Measurements from ENCODE around the gene EIF2D.

The EIF2D gene

GRCh38 chr1:206572835-206573234 lies 39.4 kb downstream of the EIF2D start:
- Histone ChIP-seq H3K27ac (replicated peaks) (no peak overlapping the region), H3K27me3 (ENCODE audit: insufficient read depth, poor library complexity, severe bottlenecking) (no peaks in the 10 kb centered on the region)

GRCh38 chr1:206570529-206570928 lies 41.7 kb downstream of the EIF2D start:
- Histone ChIP-seq H3K27me3 (ENCODE audit: insufficient read depth, poor library complexity, severe bottlenecking) (no peaks in the 10 kb centered on the region), H3K27ac (replicated peaks) (no peak overlapping the region), H3K4me3 (replicated peaks; ENCODE audit: insufficient read depth, low read length) (no peak overlapping the region)
- DNase-seq (ENCODE audit: low read depth in 1 of 2, low spot score in 1 of 2) = no peak
- TF ChIP-seq GABPA (IDR thresholded peaks at IDR 0.05; ENCODE audit: low read depth) (no peak), CTCF (IDR thresholded peaks at IDR 0.05; ENCODE audit: insufficient read depth, low read length) (no peak), REST (IDR thresholded peaks at IDR 0.05; ENCODE audit: insufficient replicate concordance, low read depth) (no peak), POLR2AphosphoS5 (IDR thresholded peaks at IDR 0.05; ENCODE audit: low read depth) (no peak), SPI1 (IDR thresholded peaks at IDR 0.05; ENCODE audit: borderline replicate concordance, low read depth) (no peak)

More at GRCh38 chr1:206572835-206573234, 39.4 kb downstream of the EIF2D start:
- no peak for DNase-seq (ENCODE audit: low read depth in 1 of 2, low spot score in 1 of 2)
- no peak overlapping the region for H3K4me3 ChIP-seq (replicated peaks; ENCODE audit: insufficient read depth, low read length)
- no peak for TF ChIP-seq GABPA (IDR thresholded peaks at IDR 0.05; ENCODE audit: low read depth)
- no peak for TF ChIP-seq POLR2AphosphoS5 (IDR thresholded peaks at IDR 0.05; ENCODE audit: low read depth)
- TF ChIP-seq CTCF (IDR thresholded peaks at IDR 0.05; ENCODE audit: insufficient read depth, low read length) = no peak
- TF ChIP-seq SPI1 (IDR thresholded peaks at IDR 0.05; ENCODE audit: borderline replicate concordance, low read depth) = no peak

GRCh38 chr1:206569556-206569955 lies 42.7 kb downstream of the EIF2D start:
- Histone ChIP-seq H3K4me3 (replicated peaks; ENCODE audit: insufficient read depth, low read length) (no peak overlapping the region), H3K27me3 (ENCODE audit: insufficient read depth, poor library complexity, severe bottlenecking) (no peaks in the 10 kb centered on the region), H3K27ac (replicated peaks) (no peak overlapping the region)
- no peak for DNase-seq (ENCODE audit: low read depth in 1 of 2, low spot score in 1 of 2)
- TF ChIP-seq SPI1 (IDR thresholded peaks at IDR 0.05; ENCODE audit: borderline replicate concordance, low read depth) = no peak
- TF ChIP-seq POLR2AphosphoS5 (IDR thresholded peaks at IDR 0.05; ENCODE audit: low read depth) = no peak
- TF ChIP-seq CTCF (IDR thresholded peaks at IDR 0.05; ENCODE audit: insufficient read depth, low read length) = no peak
- no peak for TF ChIP-seq GABPA (IDR thresholded peaks at IDR 0.05; ENCODE audit: low read depth)
- TF ChIP-seq REST (IDR thresholded peaks at IDR 0.05; ENCODE audit: insufficient replicate concordance, low read depth) = no peak

GRCh38 chr1:206568779-206569352 lies 43.4 kb downstream of the EIF2D start:
- H3K27ac ChIP-seq (replicated peaks) = no peak overlapping the region
- H3K27me3 ChIP-seq (ENCODE audit: insufficient read depth, poor library complexity, severe bottlenecking) = no peaks in the 10 kb centered on the region
- TF ChIP-seq POLR2AphosphoS5 (IDR thresholded peaks at IDR 0.05; ENCODE audit: low read depth) = no peak
- TF ChIP-seq GABPA (IDR thresholded peaks at IDR 0.05; ENCODE audit: low read depth) = no peak
- no peak for TF ChIP-seq CTCF (IDR thresholded peaks at IDR 0.05; ENCODE audit: insufficient read depth, low read length)
- TF ChIP-seq REST (IDR thresholded peaks at IDR 0.05; ENCODE audit: insufficient replicate concordance, low read depth) = no peak
- no peak for TF ChIP-seq SPI1 (IDR thresholded peaks at IDR 0.05; ENCODE audit: borderline replicate concordance, low read depth)
- no peak for DNase-seq (ENCODE audit: low read depth in 1 of 2, low spot score in 1 of 2)
- no peak overlapping the region for H3K4me3 ChIP-seq (replicated peaks; ENCODE audit: insufficient read depth, low read length)
